K562 (cell line): ENCODE data around the gene SLC6A20. TPM values are rescaled to one million over a fixed set of nuclear protein-coding genes. Genes with fewer than 3 reads are reported as not detected.

Source experiments
- ATF1 ChIP-seq, 2 experiments: fragments of 450-650 bp in 1 of 2; IDR thresholded peaks; 2 replicates each; pipeline ENCODE4 v1.6.1; 2016; ENCODE audit warnings: missing compliant biosample characterization in 1 of 2, missing genetic modification characterization in 1 of 2
- CBX1 ChIP-seq: sonication (generic); IDR thresholded peaks from 2 replicates; pipeline ENCODE4 v1.6.1; 2016; ENCODE audit warnings: antibody characterized with exemption, low read depth, mild to moderate bottlenecking
- CHD1 ChIP-seq: fragments of 200-600 bp; sonication (generic); IDR thresholded peaks from one replicate; pipeline ENCODE4 v1.6.1; 2012; ENCODE audit warnings: mild to moderate bottlenecking, moderate library complexity, low read length, inconsistent platforms
- CREB1 ChIP-seq, 2 experiments: sonication (generic) in 1 of 2; formaldehyde crosslinking in 1 of 2; IDR thresholded peaks; 2 replicates each; pipeline versions ENCODE4 v1.6.1 to v1.8.0; 2012 to 2022; ENCODE audit warnings: inconsistent platforms in 1 of 2, mild to moderate bottlenecking in 1 of 2, missing genetic modification reagents in 1 of 2, moderate library complexity in 1 of 2
- FOXK2 ChIP-seq, 2 experiments: fragments of 450-650 bp; IDR thresholded peaks in 1 of 2; conservative IDR thresholded peaks in 1 of 2; 2 replicates each; pipeline ENCODE4 v1.6.1; 2016; ENCODE audit warnings: low read depth in 2 of 2, mild to moderate bottlenecking in 1 of 2
- GTF2F1 ChIP-seq: IDR thresholded peaks from 2 replicates; pipeline ENCODE4 v1.6.1; 2011; ENCODE audit warnings: low read depth, low read length, improper control_type of control experiment
- HSF4 ChIP-seq: fragments of 250-450 bp; sonication (Bioruptor Pico); IDR thresholded peaks from 2 replicates; pipeline ENCODE4 v2.1.2; 2022; ENCODE audit warnings: mild to moderate bottlenecking, moderate library complexity, borderline replicate concordance
- MEF2A ChIP-seq: IDR thresholded peaks from 2 replicates; pipeline ENCODE4 v1.6.1; 2011; ENCODE audit warnings: low read depth, mild to moderate bottlenecking, low read length, moderate library complexity; ENCODE audit not compliant: control insufficient read depth
- RERE ChIP-seq: sonication (generic); formaldehyde crosslinking; IDR thresholded peaks from 2 replicates; pipeline ENCODE4 v1.8.0; 2023; ENCODE audit warnings: missing genetic modification reagents, mild to moderate bottlenecking, borderline replicate concordance
- SUPT5H ChIP-seq: fragments of 450-650 bp; IDR thresholded peaks from 2 replicates; pipeline ENCODE4 v1.6.1; 2016
- TCF15 ChIP-seq: fragments of 250-450 bp; sonication (Bioruptor Pico); IDR thresholded peaks from 2 replicates; pipeline ENCODE4 v1.8.0; 2022; ENCODE audit warnings: moderate library complexity, mild to moderate bottlenecking, inconsistent platforms
- ZBTB12 ChIP-seq: fragments of 250-450 bp; sonication (Bioruptor Pico); IDR thresholded peaks from 2 replicates; pipeline ENCODE4 v1.4.0; 2020
- ZBTB5 ChIP-seq: fragments of 450-650 bp; IDR thresholded peaks from 2 replicates; pipeline ENCODE4 v1.6.1; 2017; ENCODE audit warnings: antibody characterized with exemption
- ZFP91 ChIP-seq: sonication (generic); formaldehyde crosslinking; IDR thresholded peaks from 2 replicates; pipeline ENCODE4 v1.8.0; 2022; ENCODE audit warnings: mild to moderate bottlenecking, missing genetic modification reagents
- polyA plus RNA-seq, 8 experiments: library from polyadenylated mRNA; depleted of rRNA in 4 of 8; stranded (reverse) in 5 of 8; unstranded in 3 of 8; fragments of >200 nt; fragmentation: Nextera tagmentation in 2 of 8; fragmentation: Illumina TruSeq in 1 of 8; extraction: Ambion mirVana in 2 of 8; extraction: Trizol in 1 of 8; gene quantifications; 2 replicates each; pipeline versions ENCODE4 v1.2.1 to v1.2.3, GENCODE V29; 2011 to 2014; ENCODE audit warnings: inconsistent platforms in 1 of 8, missing spikeins in 1 of 8
- total RNA-seq, 7 experiments: library from RNA; depleted of rRNA in 6 of 7; stranded (reverse); fragments of >200 nt in 6 of 7; fragmentation: Illumina TruSeq in 2 of 7; extraction: Trizol in 2 of 7; gene quantifications; 2 replicates each; pipeline versions ENCODE4 v1.2.1 to v1.2.3, GENCODE V29; 2011 to 2021; ENCODE audit warnings: low replicate concordance in 1 of 7

SLC6A20 gene
- total and polyA plus RNA-seq, 9 of the 15 experiments (the other 6 are each of a cell fraction or from before 2014, with no cell fraction given): not detected

- TF ChIP-seq RERE (CRISPR knock-in tag): no peak
- TF ChIP-seq ZFP91 (CRISPR knock-in tag): no peak
- no peak for TF ChIP-seq ZBTB5
- TF ChIP-seq FOXK2 (conservative IDR thresholded peaks at IDR 0.05 in 1 of 2, IDR thresholded peaks at IDR 0.05 in 1 of 2; ENCODE audit: low read depth in 2 of 2): 0 out of 4 replicates have a peak, but pooled peaks of 1 of the 2 experiments have one; percentile 14
- no peak for TF ChIP-seq CHD1
- no peak for TF ChIP-seq CBX1
- TF ChIP-seq HSF4 (CRISPR knock-in tag): no peak
- peak; percentile 54; the same call in 1 of the 2 replicates for TF ChIP-seq ATF1 (CRISPR knock-in tag; IDR thresholded peaks at IDR 0.05)
- TF ChIP-seq ATF1 (tag; IDR thresholded peaks at IDR 0.05): peak; percentile 88
- TF ChIP-seq ZBTB12: no peak
- TF ChIP-seq TCF15 (CRISPR knock-in tag): no peak
- no peak for TF ChIP-seq SUPT5H
- TF ChIP-seq CREB1 (IDR thresholded peaks at IDR 0.05): peak; percentile 43; the same call in 1 of the 2 replicates
- TF ChIP-seq CREB1 (CRISPR knock-in tag; IDR thresholded peaks at IDR 0.05): peak; percentile 76
- no peak for TF ChIP-seq MEF2A
- TF ChIP-seq GTF2F1: no peak
Observed at GRCh38 chr3:45760878-45761711, 35.2 kb downstream of the SLC6A20 start (continued).
